Measurements from ENCODE around the gene LCN15. TPM values are rescaled to one million over a fixed set of nuclear protein-coding genes. Genes with fewer than 3 reads are reported as not detected.

Gene LCN15
- total RNA-seq, 4 donors from 2014 or later: not detected

GRCh38 chr9:136710543-136710942 is 53.8 kb downstream of the LCN15 start:
- no peaks in the 10 kb centered on the region for H3K9me3 ChIP-seq
- no peaks in the 10 kb centered on the region for H3K36me3 ChIP-seq
- no peak for TF ChIP-seq POLR2A (IDR thresholded peaks at IDR 0.05)
- no peak for ATAC-seq
- peaks cover 0 to 28% (median 14%) of the 10 kb centered on the region in 3 donors for H3K4me1 ChIP-seq
- WGBS, 2 donors (ENCODE audit: low coverage in 1 of 2): 51 to 80% methylated on average over 1 to 3 of the region's 7 CpGs
- peaks cover 44% of the 10 kb centered on the region for H3K27me3 ChIP-seq
- no peak overlapping the region for H3K27ac ChIP-seq
- no peak overlapping the region for H3K4me3 ChIP-seq

Small RNA genes lying within 50 kb of the gene (small RNA-seq; reads per million reads assigned to genes)
- gene AL355987.2 (0 reads per million in 4 donors), gene ATP6V1G1P3 (0 reads per million in 4 donors), gene MIR6722 (0 reads per million in 4 donors)

Other genes with a start within 250 kb of the LCN15 start
- 10 to 100 TPM; 31.1 to 72.1 (median 44.0) TPM for gene NOTCH1, start 218.5 kb downstream of the LCN15 start, total RNA-seq
- gene EGFL7, start 101.6 kb downstream of the LCN15 start, total RNA-seq: 10 to 100 TPM; 38.8 to 81.0 (median 56.4) TPM
- 10 to 100 TPM; 28.8 to 43.6 (median 38.4) TPM for gene AGPAT2, start 77.1 kb downstream of the LCN15 start, total RNA-seq
- gene DIPK1B, start 51.9 kb downstream of the LCN15 start, total RNA-seq: 10 to 100 TPM in 2 of 4 donors, 1 to 10 TPM in 2; 7.8 to 24.4 (median 11.2) TPM
- 10 to 100 TPM in 2 of 4 donors, 1 to 10 TPM in 2; 3.9 to 16.5 (median 9.9) TPM for gene LCN10, start 21.6 kb downstream of the LCN15 start, total RNA-seq
- 10 to 100 TPM; 16.2 to 31.4 (median 22.7) TPM for gene LCN6, start 16.0 kb downstream of the LCN15 start, total RNA-seq
- gene LCN8, start 6.3 kb downstream of the LCN15 start, total RNA-seq: not detected
- gene TMEM141, start 26.8 kb upstream of the LCN15 start, total RNA-seq: 10 to 100 TPM; 33.0 to 51.5 (median 40.4) TPM
- gene CCDC183, start 31.8 kb upstream of the LCN15 start, total RNA-seq: 1 to 10 TPM in 3 of 4 donors, not detected in 1; 1.4 to 3.4 (median 2.0) TPM
- gene RABL6, start 43.4 kb upstream of the LCN15 start, total RNA-seq: 100 to 1,000 TPM in 1 of 4 donors, 10 to 100 TPM in 3; 54.8 to 109 (median 71.2) TPM
- 10 to 100 TPM in 1 of 4 donors, 1 to 10 TPM in 3; 2.5 to 10.9 (median 5.7) TPM for gene AJM1, start 78.0 kb upstream of the LCN15 start, total RNA-seq
- 10 to 100 TPM; 33.7 to 63.5 (median 43.7) TPM for gene PHPT1, start 84.9 kb upstream of the LCN15 start, total RNA-seq
- gene MAMDC4, start 87.8 kb upstream of the LCN15 start, total RNA-seq: 1 to 10 TPM; 1.0 to 2.2 (median 1.8) TPM
- 100 to 1,000 TPM; 283 to 353 (median 323) TPM for gene EDF1, start 101.8 kb upstream of the LCN15 start, total RNA-seq
- gene TRAF2, start 122.0 kb upstream of the LCN15 start, total RNA-seq: 10 to 100 TPM in 2 of 4 donors, 1 to 10 TPM in 2; 3.8 to 17.1 (median 11.1) TPM
- 100 to 1,000 TPM; 171 to 310 (median 236) TPM for gene FBXW5, start 180.2 kb upstream of the LCN15 start, total RNA-seq
- gene C8G, start 180.7 kb upstream of the LCN15 start, total RNA-seq: not detected
- gene LCN12, start 187.8 kb upstream of the LCN15 start, total RNA-seq: not detected
- gene PTGDS, start 213.0 kb upstream of the LCN15 start, total RNA-seq: 100 to 1,000 TPM in 1 of 4 donors, 10 to 100 TPM in 2, 1 to 10 TPM in 1; 7.4 to 132 (median 29.7) TPM
- under 1 TPM in 2 of 4 donors, not detected in 2; 0.40 TPM for gene LCNL1, start 218.5 kb upstream of the LCN15 start, total RNA-seq
- 10 to 100 TPM; 24.2 to 42.6 (median 36.1) TPM for gene PAXX, start 227.9 kb upstream of the LCN15 start, total RNA-seq
- 1 to 10 TPM in 3 of 4 donors, under 1 TPM in 1; 0.81 to 5.4 (median 2.2) TPM for gene CLIC3, start 232.1 kb upstream of the LCN15 start, total RNA-seq

All from gastroesophageal sphincter (tissue), 4 donors.